KG1 (cell line): ENCODE measurements around the gene DOCK3.
"Not testable (repeated sequence)": the region's sequence is repeated elsewhere in the genome, so short reads cannot be mapped to it uniquely, and the experiment has no call there.

Experiments
- DNase-seq: peaks from one replicate; lab custom pipeline; 2025; lab: John Stamatoyannopoulos, UW

Gene DOCK3

GRCh38 chr3:51386159-51386851 lies 711.6 kb downstream of the DOCK3 start:
- DNase-seq, result no peak

DNA sequence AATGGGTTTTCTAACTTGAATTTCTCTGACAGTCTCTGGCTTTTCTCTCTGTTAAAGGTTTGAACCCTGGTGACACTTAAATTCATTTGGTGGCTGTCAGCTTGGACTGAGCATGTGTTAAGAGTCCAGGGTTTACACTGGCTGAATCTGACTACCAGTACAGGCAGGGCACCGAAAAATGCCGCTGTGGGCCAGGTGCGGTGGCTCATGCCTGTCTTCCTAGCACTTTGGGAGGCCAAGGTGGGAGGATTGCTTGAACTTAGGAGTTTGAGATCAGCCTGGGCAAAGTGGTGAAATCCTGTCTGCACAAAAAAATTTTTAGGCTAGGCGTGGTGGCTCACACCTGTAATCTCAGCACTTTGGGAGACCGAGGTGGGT lies 712.1 kb downstream of the DOCK3 start:
- DNase-seq, result no peak

DNA sequence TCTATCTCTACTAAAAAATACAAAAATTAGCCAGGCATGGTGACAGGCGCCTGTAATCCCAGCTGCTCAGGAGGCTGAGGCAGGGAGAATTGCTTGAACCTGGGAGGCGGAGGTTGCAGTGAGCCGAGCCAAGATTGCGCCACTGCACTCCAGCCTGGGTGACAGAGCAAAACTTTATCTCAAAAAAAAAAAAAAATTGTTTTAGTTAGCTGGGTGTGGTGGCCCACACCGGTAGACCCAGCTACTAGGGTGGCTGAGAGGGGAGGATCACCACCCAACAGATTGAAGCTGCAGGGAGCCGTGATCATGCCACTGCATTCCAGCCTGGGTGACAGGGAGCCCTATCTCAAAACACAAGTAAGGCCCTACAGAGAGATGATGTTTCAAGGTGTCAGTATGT lies 712.6 kb downstream of the DOCK3 start:
- DNase-seq, result not testable (repeated sequence)

- DNase-seq, result no peak
Observed at GRCh38 chr3:51388286-51389029, 713.7 kb downstream of the DOCK3 start.

DNA sequence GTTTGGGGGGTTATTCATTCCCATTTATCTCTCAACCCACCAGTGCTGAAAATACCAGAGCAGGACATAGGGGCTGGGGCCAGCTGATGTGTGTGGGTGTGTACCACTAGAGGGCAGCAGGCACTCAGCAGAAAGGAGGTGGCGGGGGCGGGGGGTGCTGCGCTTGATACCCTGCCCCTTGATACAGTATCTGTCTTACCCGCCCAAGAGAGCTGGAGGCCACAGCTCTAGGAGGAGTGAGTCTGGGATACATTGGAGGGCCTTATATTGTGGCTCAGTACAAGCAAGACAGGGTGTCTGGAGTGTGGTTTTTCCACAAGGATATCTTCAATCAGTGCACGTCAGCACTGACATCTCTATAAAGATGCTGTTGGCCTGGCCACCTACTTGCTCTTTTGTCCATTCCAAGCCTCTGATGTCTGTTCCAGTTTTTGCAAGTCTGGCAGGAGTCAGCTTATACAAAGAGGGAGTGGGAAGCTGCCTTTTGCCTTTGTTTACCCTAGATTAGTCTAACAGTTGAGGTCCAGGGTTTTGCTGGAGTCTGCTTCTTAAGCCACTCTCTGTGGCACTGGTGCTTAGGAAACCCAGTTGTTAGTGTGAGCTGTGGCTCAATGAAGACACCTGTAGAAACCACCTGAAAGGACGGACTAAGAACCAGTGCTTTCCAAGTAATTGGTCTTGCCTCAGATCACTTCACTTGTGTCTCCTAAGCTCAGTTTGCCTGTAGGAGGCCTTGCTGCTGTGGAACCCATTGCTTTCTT lies 714.9 kb downstream of the DOCK3 start:
- no peak for DNase-seq

DNA sequence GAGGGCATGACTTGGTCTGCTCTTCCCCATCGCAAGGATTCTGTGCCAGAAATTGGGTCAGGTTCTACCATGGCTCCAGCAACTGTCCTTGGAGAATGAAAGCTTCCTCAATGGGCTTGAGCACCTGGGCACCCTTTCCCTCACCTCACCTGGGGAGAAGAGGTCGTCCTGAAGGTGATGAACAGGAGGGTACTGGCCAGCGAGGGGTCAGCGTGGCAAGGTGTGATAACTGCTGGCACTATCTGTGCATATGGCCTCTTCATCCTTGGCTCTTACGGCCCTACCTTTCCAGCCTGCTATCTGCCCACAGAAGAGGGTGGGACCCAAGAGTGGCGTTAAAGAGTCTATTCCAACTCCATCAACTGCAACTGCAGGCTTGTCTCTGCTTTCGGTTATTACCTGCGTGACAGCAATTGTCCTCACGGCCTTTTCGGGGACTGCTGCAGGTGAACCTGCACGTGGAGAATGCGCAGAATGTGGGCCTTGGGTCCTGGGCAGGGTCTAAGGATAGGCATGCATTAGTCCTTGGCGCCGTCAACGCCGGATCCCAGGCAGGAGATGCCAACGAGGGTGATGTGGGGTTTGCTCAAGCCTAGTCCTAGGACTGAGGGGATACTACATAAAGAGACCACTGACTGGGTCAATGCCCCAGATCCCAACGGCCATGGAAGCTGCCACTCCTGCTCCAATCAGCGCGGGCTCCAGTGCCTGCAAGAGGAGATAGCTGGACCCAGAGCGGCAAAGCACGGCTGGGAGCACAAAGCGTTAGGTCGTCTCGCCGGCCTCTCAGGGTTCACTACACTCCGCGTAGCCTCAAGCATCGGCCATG lies 715.7 kb downstream of the DOCK3 start:
- no peak for DNase-seq

GRCh38 chr3:51391075-51391565 lies 716.4 kb downstream of the DOCK3 start, which contains the start of gene RBM15B:
TSS of gene RBM15B (plus strand) at chr3:51391285. CDS start at chr3:51391400, 115 bp downstream.
- peak; percentile 79 for DNase-seq

DNA sequence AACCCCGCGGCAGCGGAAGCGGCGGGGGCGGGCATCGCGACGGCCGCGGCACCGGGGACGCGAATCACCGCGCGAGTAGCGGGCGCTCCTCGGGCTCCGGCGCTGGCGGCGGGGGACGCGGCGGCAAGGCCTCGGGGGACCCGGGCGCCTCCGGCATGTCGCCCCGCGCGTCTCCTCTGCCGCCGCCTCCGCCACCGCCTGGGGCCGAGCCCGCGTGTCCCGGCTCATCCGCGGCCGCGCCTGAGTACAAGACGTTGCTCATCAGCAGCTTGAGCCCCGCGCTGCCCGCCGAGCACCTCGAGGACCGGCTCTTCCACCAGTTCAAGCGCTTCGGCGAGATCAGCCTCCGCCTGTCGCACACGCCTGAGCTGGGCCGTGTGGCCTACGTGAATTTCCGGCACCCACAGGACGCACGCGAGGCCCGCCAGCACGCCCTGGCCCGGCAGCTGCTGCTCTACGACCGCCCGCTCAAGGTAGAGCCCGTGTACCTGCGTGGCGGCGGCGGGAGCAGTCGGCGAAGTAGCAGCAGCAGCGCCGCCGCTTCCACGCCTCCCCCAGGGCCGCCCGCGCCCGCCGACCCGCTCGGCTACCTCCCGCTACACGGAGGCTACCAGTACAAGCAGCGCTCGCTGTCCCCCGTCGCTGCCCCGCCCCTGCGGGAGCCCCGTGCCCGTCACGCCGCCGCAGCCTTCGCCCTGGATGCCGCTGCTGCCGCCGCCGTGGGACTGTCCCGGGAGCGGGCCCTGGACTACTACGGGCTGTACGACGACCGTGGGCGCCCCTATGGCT lies 717.0 kb downstream of the DOCK3 start:
- DNase-seq, result no peak

DNA sequence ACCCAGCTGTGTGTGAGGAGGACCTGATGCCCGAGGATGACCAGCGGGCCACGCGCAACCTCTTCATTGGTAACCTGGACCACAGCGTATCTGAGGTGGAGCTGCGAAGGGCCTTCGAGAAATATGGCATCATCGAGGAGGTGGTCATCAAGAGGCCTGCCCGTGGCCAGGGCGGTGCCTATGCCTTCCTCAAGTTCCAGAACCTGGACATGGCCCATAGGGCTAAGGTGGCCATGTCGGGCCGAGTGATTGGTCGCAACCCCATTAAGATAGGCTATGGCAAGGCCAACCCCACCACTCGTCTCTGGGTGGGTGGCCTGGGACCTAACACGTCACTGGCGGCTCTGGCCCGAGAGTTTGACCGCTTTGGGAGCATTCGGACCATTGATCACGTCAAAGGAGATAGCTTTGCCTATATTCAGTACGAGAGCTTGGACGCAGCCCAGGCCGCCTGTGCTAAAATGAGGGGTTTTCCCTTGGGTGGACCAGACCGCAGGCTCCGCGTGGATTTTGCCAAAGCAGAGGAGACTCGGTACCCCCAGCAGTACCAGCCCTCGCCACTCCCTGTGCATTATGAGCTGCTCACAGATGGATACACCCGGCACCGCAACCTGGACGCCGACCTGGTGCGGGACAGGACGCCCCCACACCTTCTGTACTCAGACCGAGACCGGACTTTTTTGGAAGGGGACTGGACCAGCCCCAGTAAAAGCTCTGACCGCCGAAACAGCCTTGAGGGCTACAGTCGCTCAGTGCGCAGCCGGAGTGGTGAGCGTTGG lies 717.8 kb downstream of the DOCK3 start:
- no peak for DNase-seq

DNA sequence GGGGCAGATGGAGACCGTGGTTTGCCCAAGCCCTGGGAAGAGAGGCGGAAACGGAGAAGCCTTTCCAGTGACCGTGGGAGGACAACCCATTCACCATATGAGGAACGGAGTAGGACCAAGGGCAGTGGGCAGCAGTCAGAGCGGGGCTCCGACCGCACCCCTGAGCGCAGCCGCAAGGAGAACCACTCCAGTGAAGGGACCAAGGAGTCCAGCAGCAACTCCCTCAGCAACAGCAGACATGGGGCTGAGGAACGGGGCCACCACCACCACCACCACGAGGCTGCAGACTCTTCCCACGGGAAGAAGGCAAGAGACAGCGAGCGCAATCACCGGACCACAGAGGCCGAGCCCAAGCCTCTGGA lies 718.4 kb downstream of the DOCK3 start:
- no peak for DNase-seq

DNA sequence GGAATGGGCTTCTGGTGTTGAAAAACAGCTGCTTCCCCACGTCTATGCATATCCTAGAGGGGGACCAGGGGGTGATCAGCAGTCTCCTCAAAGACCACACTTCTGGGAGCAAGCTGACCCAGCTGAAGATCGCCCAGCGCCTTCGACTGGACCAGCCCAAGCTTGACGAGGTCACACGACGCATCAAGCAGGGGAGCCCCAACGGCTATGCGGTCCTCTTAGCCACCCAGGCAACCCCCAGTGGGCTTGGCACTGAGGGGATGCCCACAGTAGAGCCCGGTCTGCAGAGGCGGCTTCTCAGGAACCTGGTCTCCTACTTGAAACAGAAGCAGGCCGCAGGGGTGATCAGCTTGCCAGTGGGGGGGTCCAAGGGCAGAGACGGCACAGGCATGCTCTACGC lies 718.8 kb downstream of the DOCK3 start:
- DNase-seq, result no peak

- no peak for DNase-seq
Observed at GRCh38 chr3:51394541-51394940, 719.8 kb downstream of the DOCK3 start.

DNA sequence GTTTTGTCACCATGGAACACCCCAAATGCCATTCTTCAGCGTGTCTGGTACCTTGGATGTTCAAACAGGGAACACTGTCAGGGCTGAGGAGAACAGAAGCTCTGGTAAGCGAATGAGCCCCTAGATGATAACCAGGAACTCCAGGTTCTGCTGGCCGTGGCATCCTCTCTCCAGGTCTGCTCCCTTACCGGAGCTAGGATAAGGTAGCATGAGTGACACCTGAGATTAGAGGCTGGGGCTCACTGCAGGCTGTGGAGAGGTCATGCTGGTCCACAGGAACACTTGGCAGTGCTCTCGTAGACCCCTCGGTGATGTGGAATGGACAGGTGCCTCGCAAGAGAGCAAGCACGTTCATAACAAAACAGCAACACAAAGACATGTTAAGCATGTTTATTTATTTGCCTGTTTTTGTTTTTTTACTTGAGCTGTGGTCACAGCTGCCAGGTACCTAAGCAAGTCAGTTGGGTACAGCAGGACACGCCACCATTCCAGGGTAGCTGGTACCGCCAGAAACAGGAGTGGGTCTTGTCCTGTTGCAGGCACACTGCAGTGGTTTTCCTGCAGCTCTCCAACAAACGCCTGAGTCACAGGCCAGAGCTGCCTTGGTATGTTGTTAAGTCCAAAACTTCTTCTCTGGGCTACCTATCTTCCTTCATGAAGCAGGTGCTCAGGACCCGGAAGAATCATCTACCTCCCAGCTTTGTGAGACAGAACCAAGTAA lies 720.9 kb downstream of the DOCK3 start:
- DNase-seq, result no peak

DNA sequence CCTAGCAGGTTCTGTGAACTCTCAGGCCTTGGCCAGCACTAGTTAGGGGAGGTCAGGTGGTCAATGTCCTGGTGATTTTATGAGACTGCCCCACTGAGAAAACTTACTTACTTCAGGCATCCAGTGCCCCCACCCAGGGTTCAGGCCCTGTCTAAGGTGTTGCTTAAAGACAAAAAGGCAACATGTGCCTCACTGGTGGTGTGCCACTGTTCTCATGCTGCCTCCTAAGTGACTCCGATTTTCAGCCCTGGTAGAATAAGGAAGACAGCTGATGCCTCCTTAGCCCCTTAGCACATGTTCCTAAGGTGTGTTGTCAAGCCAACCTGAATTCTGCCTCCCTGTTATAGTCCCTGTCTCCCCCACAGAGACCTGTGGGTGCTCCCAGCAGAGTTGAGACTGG lies 721.7 kb downstream of the DOCK3 start:
- DNase-seq, result no peak

GRCh38 chr3:51397392-51397791 lies 722.7 kb downstream of the DOCK3 start:
- DNase-seq, result no peak

DNA sequence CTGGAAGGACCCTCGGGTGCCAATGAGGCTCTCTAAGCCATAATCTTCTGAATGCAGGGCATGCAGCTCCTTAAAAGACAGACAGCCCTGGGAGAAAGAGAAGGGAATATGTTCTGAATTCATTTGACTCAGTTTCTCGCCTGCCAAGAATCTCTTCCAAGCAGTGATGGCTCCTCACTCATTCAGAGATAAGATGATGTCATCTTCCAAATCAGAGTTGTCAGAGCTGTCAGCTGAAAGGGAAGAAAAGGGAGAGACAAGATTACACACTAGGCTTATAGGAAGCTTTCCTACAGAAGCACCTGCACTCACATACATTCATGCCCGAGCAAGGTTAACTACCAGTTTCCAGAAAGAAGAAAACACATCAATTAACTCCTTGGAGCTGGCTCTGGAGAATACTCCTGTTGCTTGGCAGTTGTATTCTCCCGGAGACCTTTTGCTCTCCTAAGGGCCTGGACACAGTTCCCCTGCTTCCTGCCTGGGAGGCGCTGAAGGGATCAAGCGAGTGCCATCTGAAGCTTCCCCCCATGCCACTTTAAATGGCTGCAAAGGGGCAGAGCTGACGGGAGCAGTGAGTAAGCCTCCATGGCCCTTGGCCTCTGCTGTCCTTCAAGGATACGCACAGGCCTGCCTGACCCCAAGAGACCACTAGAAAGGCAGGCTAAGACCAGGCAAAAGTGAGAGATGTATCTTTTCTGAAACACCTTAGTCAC lies 724.0 kb downstream of the DOCK3 start:
- no peak for DNase-seq

GRCh38 chr3:51400166-51400565 lies 725.4 kb downstream of the DOCK3 start:
- DNase-seq, result no peak

DNA sequence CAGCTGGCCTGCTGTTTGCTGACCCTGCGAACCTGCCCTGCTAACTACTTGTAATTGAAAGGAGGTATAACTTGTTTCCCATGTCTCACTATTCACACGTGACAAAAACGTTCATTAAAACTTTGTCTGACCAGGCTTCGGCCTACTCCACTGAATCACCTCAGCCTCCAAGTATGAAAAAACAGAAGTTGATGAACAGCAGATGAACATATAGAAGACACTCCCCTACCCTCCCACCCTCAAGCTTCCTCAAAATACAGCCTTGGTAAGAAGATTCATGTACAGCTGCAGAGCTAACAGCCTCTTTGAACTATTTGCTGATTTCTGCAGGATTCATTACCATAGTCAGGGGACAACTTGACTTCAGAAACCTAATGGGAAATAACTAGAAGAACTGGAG lies 727.0 kb downstream of the DOCK3 start:
- DNase-seq, result no peak

DNA sequence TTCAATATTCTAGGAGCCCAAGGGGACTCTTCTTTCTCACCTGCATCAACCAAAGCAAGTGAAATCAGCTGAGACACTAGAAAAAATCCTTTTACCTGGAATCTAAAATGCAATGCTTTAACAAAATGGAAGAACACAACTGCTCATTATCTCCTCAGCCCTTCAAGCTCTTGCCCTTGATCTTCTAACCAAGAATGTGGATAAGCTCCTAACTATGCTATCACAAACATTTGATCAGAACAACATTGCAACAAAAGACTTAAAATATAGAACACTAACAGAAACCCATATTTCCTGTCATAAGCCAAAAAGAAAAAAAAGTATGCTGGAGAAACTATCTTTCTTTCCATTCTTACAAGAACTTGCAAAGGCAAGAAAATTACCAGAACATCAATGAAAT lies 728.9 kb downstream of the DOCK3 start:
- no peak for DNase-seq
